ENCODE data around the gene ASMTL.

DNA sequence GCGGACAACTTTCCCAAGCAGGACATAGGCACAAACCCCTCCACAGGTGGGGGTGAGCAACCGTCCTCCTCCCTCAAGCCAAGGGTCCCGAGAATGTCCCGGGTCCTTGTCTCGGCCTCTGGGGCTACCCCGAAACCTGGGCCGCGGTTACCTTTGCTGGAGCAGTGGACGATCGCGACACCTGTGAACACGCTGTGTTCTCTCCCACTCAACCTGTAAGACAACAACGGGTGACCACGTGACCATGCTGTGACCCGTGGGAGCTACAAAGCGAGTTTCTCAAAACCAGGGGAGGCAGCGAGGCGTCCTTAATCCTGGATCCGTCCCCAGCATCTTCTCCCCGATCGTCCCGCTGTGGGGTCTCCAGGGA, 17.9 kb downstream of the ASMTL start:
- TF ChIP-seq, protein P1, sequence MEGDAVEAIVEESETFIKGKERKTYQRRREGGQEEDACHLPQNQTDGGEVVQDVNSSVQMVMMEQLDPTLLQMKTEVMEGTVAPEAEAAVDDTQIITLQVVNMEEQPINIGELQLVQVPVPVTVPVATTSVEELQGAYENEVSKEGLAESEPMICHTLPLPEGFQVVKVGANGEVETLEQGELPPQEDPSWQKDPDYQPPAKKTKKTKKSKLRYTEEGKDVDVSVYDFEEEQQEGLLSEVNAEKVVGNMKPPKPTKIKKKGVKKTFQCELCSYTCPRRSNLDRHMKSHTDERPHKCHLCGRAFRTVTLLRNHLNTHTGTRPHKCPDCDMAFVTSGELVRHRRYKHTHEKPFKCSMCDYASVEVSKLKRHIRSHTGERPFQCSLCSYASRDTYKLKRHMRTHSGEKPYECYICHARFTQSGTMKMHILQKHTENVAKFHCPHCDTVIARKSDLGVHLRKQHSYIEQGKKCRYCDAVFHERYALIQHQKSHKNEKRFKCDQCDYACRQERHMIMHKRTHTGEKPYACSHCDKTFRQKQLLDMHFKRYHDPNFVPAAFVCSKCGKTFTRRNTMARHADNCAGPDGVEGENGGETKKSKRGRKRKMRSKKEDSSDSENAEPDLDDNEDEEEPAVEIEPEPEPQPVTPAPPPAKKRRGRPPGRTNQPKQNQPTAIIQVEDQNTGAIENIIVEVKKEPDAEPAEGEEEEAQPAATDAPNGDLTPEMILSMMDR (conservative IDR thresholded peaks at IDR 0.05 in 1 of 2, IDR thresholded peaks at IDR 0.05 in 1 of 2; ENCODE audit: low read depth in 1 of 2, low read length in 2 of 2): no peak
- no peak for TF ChIP-seq EZH2 (IDR thresholded peaks at IDR 0.05; ENCODE audit: low read length, missing control alignments)

Measured in fibroblast of lung (primary cell).